Measurements from ENCODE around the gene STOX1. TPM values are rescaled to one million over a fixed set of nuclear protein-coding genes. Genes with fewer than 3 reads are reported as not detected.

The STOX1 gene
- total RNA-seq: 1 to 10 TPM; 1.6 to 6.9 (median 2.9) TPM
- long read RNA-seq, donor 1, partial matches to known transcripts: 2 of 10 reads
- long read RNA-seq, donor 1, other reads (novel, unspliced or antisense): 7 of 10 reads
- long read RNA-seq, donor 2, partial matches to known transcripts: 0 of 2 reads
- long read RNA-seq, donor 2, other reads (novel, unspliced or antisense): 2 of 2 reads

GRCh38 chr10:68826764-68827591, at the start of gene STOX1:
Gene STOX1 (plus strand): TSS chr10:68827531. CDS start chr10:68827624, 93 bp downstream.
- Histone ChIP-seq H3K4me3 (peak within 1 kb of the TSS; percentile 17), H3K9me3 (no peaks in the 10 kb centered on the region), H3K36me3 (ENCODE audit: low read depth) (no peaks in the 10 kb centered on the region), H3K4me1 (ENCODE audit: low read depth) (no peaks in the 10 kb centered on the region)
- ATAC-seq (peak; percentile 93), DNase-seq (peak; percentile 57 to 82 (median 67))
- intact Hi-C loops (cut with DNase I, micrococcal nuclease): no loop called here
- TF ChIP-seq CTCF (IDR thresholded peaks at IDR 0.05): no peak

- TF ChIP-seq CTCF (IDR thresholded peaks at IDR 0.05): no peak
- DNase-seq (no peak), ATAC-seq (no peak)
- Histone ChIP-seq H3K9me3 (no peaks in the 10 kb centered on the region), H3K4me1 (ENCODE audit: low read depth) (no peaks in the 10 kb centered on the region), H3K36me3 (ENCODE audit: low read depth) (no peaks in the 10 kb centered on the region), H3K4me3 (no peak overlapping the region)
- intact Hi-C loops (cut with DNase I, micrococcal nuclease): no loop called here
These were observed 45.4 kb upstream of the STOX1 start for GRCh38 chr10:68781613-68782574.

- Histone ChIP-seq H3K4me1 (ENCODE audit: low read depth) (no peaks in the 10 kb centered on the region), H3K4me3 (no peak overlapping the region), H3K9me3 (no peaks in the 10 kb centered on the region), H3K36me3 (ENCODE audit: low read depth) (peaks cover 8% of the 10 kb centered on the region)
- no peak for DNase-seq
- intact Hi-C loops (cut with DNase I, micrococcal nuclease): no loop called here
- TF ChIP-seq CTCF (IDR thresholded peaks at IDR 0.05): no peak
- ATAC-seq: no peak
These were observed 42.9 kb upstream of the STOX1 start for GRCh38 chr10:68784476-68784875.

- no peaks in the 10 kb centered on the region for H3K9me3 ChIP-seq
- no peaks in the 10 kb centered on the region for H3K4me1 ChIP-seq (ENCODE audit: low read depth)
- no peak for ATAC-seq
- H3K36me3 ChIP-seq (ENCODE audit: low read depth): peaks cover 11% of the 10 kb centered on the region
- no peak for TF ChIP-seq CTCF (IDR thresholded peaks at IDR 0.05)
- intact Hi-C loops (cut with DNase I, micrococcal nuclease): no loop called here
- H3K4me3 ChIP-seq: no peak overlapping the region
- no peak for DNase-seq
These were observed 39.5 kb upstream of the STOX1 start for GRCh38 chr10:68787813-68788212.

- Histone ChIP-seq H3K4me3 (no peak overlapping the region), H3K36me3 (ENCODE audit: low read depth) (peaks cover 11% of the 10 kb centered on the region), H3K9me3 (no peaks in the 10 kb centered on the region), H3K4me1 (ENCODE audit: low read depth) (no peaks in the 10 kb centered on the region)
- ATAC-seq: no peak
- TF ChIP-seq CTCF (IDR thresholded peaks at IDR 0.05): no peak
- DNase-seq: no peak
- intact Hi-C loops (cut with DNase I, micrococcal nuclease): loop anchor here (10.0 kb wide), 1 partner anchor 104 kb away; no protein-coding TSS in a partner anchor
These were observed 36.9 kb upstream of the STOX1 start for GRCh38 chr10:68790476-68790875.
